Stimulated activated CD8-positive, alpha-beta memory T cell treated with anti-CD3 and anti-CD28 coated beads, Interleukin-7, amount 100 ng/mL, for 24 hours (primary cell): Measurements from ENCODE around the gene BRF1.
"Not testable (repeated sequence)": the region's sequence is repeated elsewhere in the genome, so short reads cannot be mapped to it uniquely, and the experiment has no call there.

Experiments
- DNase-seq: peaks from one replicate; pipeline ENCODE4 v3.0.0-alpha.2; 2020; ENCODE audit warnings: low read depth

BRF1 gene

DNA sequence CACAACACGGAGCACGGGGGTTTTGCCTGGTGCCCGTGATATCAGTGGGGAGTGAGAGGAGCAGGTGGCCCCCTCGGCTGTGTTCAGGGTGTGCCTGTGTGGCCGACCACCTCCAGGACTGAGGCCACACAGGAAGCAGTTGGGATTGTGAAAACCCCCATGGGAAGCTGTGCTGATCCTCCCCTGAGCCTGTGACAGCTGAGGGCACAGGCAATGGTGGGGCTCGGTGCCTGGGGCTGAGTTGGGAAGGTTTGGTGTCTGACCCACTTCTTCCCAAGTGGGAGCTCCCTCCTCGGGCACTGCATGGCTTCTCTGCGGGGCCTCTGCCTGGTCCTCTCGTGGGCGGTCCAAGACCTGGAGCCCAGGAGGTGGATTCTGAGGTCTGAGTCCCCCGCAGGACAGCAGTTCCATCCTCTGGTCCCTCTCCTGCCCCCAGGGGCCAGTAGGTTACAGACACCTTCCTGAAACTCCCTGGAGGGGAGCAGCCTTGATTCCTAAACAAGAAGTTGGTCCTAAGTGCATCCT lies 31.6 kb upstream of the BRF1 start:
- no peak for DNase-seq

GRCh38 chr14:105331575-105332349 lies 31.0 kb upstream of the BRF1 start:
- no peak for DNase-seq

GRCh38 chr14:105330491-105330895 lies 29.7 kb upstream of the BRF1 start:
- DNase-seq: no peak

DNA sequence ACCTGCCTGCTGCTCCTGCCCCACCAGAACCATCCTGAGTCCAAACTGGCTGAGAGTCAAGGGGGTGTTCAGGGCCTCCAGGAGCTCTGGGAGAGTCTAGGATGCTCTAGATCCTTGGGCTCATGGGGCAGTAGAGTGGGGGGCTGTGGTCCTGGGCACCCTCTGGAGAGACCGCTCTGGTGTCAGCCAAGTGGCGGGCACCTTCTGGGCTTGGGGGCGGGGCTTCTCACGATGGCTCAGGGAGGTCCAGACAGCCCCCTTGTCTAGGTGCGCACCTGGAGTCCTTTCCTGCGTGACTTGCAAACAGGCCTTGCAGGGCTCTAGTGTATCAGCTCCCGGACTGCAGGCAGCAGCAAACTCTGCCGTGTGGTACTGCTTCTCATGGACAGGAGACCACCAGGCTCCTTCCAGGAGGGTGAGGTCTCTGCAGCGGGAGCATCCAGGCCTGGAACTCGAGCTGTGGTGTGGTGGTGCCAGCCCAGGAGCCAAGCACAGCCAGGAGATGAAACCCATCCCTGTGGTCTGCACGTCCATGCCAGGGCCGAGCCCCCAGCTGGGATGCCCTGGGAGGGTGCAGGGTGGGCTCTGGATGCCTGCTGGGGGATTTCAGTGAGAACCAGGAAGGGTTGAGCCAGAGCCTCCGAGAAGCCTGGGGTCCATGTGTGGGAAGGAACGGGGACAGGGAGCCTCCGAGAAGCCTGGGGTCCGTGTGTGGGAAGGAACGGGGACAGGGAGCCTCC lies 28.8 kb upstream of the BRF1 start:
- DNase-seq: no peak

DNA sequence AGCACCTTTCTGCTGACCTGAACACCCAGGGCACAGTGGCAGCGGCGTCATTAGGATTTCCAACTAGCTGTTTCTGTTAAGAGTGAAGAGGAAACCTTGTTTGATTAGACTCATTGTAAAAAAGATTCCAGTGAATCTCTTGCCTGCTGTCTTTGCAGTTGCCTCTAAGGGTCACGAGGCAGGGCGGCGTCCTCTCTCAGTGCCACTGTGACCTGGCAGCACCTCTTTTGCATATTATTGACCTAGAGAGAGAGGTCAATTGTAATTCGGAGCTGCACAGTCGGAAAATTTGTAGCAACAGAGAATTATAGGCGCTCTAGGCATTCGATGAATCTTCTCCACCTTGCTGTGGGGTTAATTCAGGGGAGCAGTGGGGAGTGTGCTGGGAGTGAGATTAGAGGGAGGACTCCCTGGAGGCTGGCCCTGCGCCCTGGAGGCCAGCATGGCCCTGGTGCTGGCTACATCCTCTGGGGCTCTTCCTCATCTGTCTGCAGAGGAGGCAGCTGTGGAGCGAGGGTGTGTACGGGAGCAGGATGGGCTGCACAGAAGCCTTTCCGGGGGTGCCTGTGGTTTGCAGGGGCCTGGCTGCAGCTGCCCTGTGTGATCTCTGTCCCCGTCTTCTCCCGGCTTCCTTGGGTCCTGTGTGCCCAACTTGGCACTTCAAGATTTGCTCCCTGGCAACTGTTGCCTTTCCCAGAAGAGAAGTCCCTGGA lies 28.0 kb upstream of the BRF1 start:
- no peak for DNase-seq

DNA sequence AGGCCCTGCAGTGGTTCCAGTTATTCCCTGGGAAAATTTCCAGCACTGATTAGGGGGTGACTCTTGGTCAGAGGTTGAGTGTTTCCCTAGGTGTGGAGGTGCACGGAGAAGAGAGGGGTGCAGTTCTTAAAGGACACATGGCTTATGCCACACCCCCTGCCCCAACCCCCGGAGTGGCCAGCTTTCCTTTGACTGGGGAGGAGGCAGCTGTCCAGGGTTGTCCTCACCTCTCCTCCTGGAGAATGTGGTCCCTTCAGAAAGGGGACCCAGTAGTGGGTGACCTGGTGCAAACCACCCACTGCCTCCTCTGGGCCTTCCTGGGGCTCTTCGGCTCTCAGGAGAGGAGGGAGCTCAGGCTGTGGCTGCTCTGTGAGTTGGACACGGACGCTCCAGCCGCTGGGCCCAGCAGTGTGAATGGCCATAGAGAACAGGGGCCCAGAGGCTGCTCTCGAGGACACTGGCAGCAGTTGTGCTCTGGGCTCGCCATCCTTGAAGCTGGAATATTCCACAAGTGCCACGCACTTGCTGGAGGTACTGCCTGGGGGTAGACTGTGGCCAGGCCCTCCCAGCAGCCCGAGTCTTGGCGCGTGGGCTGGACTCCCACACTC lies 27.4 kb upstream of the BRF1 start:
- DNase-seq: no peak

DNA sequence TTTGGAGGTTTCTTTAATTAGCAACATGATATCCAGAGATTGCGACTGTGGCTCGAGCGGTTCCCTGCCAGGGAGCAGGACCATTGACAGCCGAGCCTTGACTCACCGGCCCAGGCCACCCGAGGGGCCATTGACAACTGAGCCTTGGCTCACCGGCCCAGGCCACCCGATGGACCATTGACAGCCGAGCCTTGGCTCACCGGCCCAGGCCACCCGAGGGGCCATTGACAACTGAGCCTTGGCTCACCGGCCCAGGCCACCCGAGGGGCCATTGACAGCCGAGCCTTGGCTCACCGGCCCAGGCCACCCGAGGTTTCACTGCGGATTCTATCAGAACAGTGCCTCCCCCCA lies 26.9 kb upstream of the BRF1 start:
- not testable (repeated sequence) for DNase-seq

GRCh38 chr14:105326891-105327694 lies 26.3 kb upstream of the BRF1 start:
- no peak for DNase-seq

DNA sequence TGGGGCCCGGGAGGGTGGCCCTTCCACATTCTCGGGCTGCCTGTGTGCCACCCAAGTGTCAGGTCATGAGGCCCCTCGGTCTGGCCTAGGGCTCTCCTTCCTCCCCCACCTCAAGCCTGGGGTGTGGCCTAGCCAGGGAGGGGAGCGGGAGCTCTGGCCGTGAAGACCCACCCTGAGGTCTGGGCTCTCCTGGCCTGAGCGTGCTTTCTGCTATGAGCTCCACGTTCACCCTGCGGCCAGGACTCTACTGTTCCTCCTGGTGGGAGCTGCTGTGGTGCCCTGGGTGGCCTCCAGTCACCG lies 25.7 kb upstream of the BRF1 start:
- DNase-seq: no peak

- DNase-seq: no peak
Observed at GRCh38 chr14:105325716-105326567, 25.1 kb upstream of the BRF1 start.

DNA sequence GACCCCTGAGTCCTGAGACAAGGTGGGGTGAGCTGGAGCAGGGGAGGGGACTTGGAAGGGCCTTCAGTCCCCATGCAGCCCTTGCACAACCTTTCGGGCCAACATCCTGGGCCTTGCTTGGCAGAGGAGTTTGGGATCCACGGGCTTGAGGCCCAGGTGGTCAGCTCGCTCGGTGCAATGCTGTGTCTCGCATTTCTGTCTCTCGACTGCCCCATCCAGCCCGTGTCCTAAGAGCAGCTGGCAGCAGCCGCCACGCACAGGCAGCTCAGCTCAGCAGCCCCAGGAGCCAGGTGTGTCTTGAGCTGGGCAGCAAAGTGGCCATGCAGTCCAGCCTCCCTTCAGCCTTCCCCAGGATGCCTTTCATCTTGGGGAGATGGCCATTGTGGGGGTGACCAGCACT lies 24.5 kb upstream of the BRF1 start:
- no peak for DNase-seq

GRCh38 chr14:105324871-105325270 lies 24.1 kb upstream of the BRF1 start:
- DNase-seq: no peak

GRCh38 chr14:105324080-105324778 lies 23.4 kb upstream of the BRF1 start:
- no peak for DNase-seq

GRCh38 chr14:105323663-105324062 lies 22.9 kb upstream of the BRF1 start:
- no peak for DNase-seq

DNA sequence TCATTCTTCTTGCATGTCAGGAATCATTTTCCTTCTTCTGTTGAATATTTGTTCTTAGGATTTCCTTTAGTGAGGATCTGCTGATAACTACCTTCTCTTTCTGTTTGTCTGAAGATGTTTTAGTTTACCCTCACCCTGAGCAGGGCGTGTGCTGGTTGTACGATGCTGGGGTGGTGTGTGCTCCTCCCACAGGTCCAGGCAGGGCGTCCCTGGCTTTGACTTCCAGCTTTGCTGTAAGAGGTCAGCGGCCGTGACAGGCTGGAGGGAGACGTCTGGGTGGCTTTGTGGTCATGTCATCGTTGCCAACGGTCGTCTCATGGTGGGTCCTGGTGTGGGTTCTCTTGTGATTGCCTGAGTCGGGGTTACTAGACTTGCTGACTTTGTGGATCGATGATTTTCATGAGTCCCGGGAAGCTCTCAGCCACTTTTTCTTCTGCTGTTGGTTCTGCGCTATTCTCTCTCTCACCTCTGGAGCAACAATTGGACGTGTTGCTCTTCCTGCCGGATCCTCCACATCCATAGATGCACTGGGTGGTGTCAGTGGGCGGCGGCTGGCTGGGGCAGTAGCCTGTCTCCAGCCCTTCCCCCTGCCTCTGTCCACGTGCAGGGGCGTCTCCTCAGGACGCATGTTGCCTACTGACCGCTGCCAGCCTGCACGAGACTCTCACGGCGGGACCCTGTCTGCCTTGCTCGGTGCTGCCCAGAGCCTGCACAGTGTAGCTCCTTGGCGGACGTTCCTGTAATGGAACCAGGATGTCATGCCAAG lies 22.2 kb upstream of the BRF1 start:
- DNase-seq: no peak

DNA sequence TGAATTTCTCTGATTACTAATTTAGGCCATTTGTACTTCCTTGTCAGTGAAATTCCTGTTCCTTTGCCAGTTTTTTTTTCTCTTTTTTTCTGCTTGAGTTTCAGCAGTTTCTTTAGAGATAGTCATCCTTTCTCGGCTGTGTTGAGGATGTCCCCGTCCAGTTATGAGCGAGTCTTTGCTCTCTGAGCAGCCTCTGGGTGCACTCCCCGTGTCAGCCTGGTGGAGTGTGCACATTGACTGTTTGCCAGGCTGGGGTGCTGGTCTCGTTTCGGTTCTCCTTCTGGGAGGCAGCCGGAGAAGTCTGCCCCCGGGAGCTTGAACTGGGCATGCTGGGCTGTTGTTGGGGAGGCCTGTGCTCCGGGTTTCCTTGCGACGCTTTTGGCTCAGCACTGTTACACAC lies 16.7 kb upstream of the BRF1 start:
- no peak for DNase-seq

DNA sequence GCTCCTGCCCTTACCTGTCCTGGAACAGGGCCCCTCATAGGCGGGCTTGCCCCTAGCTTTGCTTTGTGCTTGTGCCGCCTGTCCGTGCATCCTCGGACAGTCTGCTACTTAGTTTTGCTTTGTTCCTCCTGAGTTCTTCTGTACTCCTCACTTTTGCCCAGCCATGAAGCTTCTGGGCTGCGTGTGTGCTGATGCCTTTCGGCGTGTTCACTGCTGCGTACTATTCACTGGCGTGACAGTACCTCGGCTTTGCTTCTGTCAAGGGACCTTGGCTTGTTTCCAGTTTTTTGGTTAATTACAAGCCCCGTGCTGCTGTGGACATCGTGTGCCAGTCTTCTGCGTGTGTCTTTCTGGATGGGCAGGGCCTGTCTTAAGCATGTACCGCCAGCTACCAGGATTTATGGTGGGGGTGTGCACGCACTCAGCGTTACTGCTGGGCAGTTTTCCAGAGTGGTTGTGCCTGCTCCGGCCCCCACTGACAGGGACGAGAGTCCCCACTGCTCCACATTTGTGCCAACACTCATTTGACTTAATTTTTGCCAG lies 16.2 kb upstream of the BRF1 start:
- DNase-seq: no peak

DNA sequence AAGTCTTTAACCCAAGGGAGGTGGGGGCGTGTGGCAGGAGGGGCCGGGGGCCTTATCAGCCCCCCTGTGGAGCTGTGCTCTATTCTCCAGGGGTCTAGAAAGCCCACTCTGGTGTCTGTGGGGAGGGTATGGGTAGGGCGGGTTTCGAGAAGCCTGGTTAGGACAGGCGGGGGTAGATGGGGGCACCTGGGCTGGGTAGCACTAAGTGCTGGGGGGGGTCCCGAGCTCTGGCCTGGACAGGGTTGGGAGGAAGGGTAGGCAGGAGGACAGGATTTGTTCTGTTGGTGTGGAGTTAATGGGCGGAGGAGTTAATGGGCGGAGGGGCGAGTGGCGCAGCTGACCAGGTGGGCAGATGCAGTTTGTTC lies 15.8 kb upstream of the BRF1 start:
- DNase-seq: no peak

DNA sequence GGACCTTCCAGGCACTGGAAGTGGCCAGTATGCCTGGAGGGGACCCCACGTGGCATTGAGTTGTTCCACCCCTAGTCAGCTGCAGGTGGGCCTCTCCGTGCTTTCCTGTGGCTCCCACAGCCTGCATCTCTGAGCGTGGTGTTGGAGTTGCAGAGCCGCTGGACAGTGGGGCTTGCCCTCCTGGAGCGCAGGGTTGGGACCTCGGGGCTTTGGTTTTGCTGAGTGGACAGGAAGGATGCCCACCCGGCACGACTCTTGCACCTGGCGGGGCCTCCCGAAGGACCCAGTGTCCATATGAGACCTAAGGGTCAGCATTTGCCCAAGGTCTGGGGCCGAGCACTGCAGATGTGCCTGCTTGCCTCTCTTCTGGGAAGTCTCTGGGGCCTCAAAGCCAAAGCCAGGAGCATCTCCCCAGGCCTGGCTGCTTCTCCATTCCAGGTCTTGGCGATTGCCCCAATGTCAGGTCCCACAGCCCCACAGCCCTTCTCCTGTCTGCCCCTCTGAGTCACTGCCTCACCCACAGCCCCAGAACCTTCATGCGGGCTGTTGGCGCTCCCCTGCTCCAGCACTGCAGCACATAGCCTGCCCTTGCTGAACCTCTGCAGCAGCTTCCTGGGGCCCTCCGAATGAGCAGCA lies 15.3 kb upstream of the BRF1 start:
- DNase-seq: no peak
